Osteocyte (in vitro differentiated cells): ENCODE results near the gene DCXR. TPM values are rescaled to one million over a fixed set of nuclear protein-coding genes. Genes with fewer than 3 reads are reported as not detected.

Source experiments
- DNase-seq: peaks from one replicate; pipeline ENCODE4 v3.0.0; 2021; ENCODE audit warnings: mixed read lengths; ENCODE audit not compliant: unreplicated experiment; ENCODE audit errors: extremely low spot score
- H3K27ac Mint-ChIP-seq: one replicate; pipeline ENCODE4 v1.8.0; 2021; ENCODE audit warnings: mild to moderate bottlenecking, mixed read lengths; ENCODE audit not compliant: unreplicated experiment
- H3K27me3 Mint-ChIP-seq: one replicate; pipeline ENCODE4 v1.8.0; 2021; ENCODE audit warnings: mixed read lengths; ENCODE audit not compliant: unreplicated experiment
- H3K36me3 Mint-ChIP-seq: one replicate; pipeline ENCODE4 v1.8.0; 2021; ENCODE audit warnings: mixed read lengths; ENCODE audit not compliant: unreplicated experiment
- H3K4me1 Mint-ChIP-seq: one replicate; pipeline ENCODE4 v1.8.0; 2021; ENCODE audit warnings: mixed read lengths; ENCODE audit not compliant: unreplicated experiment
- H3K4me3 Mint-ChIP-seq: one replicate; pipeline ENCODE4 v1.8.0; 2021; ENCODE audit warnings: mild to moderate bottlenecking, moderate library complexity, mixed read lengths; ENCODE audit not compliant: unreplicated experiment
- H3K9me3 Mint-ChIP-seq: one replicate; pipeline ENCODE4 v1.8.0; 2021; ENCODE audit warnings: mixed read lengths; ENCODE audit not compliant: unreplicated experiment
- total RNA-seq: library from RNA; stranded (reverse); gene quantifications from 2 replicates; pipeline ENCODE4 v1.2.1, GENCODE V29; 2021
- TF ChIP-seq, protein P1 (sequence below): fragments of 200-600 bp; sonication (generic); IDR thresholded peaks from 2 replicates; pipeline ENCODE4 v1.5.0; 2021; ENCODE audit warnings: antibody characterized with exemption, mild to moderate bottlenecking, moderate library complexity

Gene DCXR
- total RNA-seq, 1 donor from 2014 or later = 69.0 TPM

DNA sequence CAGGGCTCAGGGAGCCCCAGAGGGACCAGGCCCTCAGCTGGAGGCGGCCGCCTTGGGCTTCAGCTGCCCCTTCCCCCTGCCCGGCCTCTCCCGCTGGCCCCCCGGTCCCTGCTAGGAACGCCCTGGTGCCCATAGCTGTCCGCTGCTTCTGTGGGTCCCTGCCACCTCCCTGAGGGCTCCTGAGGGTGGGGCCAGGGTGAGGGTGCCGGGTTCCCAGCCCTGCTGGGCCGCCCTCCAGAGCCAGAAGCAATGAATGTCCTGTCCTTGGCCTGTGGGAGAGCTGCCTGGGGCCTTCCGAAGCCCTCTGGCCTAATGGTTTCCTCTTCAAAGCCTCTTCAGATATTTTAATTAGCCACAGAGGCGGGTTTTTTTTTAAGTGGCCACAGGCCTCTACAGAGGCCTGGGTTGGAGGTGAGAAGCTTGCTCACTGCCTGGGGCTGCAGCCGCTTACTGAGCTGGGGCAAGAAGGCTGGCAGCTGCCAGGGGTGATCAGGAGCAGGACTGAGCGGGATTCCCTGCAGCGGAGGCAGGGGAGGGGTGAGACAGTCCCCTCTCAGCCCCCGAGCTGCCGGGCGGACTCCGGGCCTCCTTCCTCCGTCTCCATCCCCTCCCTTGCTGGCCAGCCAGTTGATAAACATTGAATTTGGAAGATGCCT is 24.7 kb downstream of the DCXR start:
- no peak for DNase-seq
- Mint-ChIP-seq H3K36me3 (peaks cover 2% of the 10 kb centered on the region), H3K4me3 (no peak overlapping the region), H3K9me3 (no peaks in the 10 kb centered on the region), H3K27ac (no peak overlapping the region), H3K4me1 (peaks cover 10% of the 10 kb centered on the region), H3K27me3 (no peaks in the 10 kb centered on the region)
- TF ChIP-seq, protein P1, sequence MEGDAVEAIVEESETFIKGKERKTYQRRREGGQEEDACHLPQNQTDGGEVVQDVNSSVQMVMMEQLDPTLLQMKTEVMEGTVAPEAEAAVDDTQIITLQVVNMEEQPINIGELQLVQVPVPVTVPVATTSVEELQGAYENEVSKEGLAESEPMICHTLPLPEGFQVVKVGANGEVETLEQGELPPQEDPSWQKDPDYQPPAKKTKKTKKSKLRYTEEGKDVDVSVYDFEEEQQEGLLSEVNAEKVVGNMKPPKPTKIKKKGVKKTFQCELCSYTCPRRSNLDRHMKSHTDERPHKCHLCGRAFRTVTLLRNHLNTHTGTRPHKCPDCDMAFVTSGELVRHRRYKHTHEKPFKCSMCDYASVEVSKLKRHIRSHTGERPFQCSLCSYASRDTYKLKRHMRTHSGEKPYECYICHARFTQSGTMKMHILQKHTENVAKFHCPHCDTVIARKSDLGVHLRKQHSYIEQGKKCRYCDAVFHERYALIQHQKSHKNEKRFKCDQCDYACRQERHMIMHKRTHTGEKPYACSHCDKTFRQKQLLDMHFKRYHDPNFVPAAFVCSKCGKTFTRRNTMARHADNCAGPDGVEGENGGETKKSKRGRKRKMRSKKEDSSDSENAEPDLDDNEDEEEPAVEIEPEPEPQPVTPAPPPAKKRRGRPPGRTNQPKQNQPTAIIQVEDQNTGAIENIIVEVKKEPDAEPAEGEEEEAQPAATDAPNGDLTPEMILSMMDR = no peak

DNA sequence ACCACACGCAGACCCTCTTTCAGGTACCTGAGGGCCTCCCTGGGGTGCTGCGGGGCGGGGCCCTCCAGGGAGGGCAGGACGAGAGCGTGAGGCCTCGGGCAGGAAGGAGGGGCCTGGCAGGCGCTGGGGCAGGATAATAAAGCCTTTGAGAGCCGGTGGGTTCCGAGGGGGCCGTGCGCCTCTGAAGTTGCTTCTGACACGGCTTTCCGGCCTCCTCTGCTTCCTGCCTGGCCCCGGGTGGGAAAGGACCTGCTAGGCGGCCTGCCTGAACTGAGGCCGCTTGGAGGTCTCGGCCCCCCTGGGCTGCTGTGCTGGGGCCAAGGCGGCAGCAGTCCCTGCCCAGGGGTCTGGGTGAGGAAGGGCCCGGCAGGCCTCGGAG is 25.2 kb downstream of the DCXR start:
- TF ChIP-seq, protein P1 = no peak
- no peaks in the 10 kb centered on the region for H3K9me3 Mint-ChIP-seq
- H3K27me3 Mint-ChIP-seq = no peaks in the 10 kb centered on the region
- H3K4me1 Mint-ChIP-seq = peaks cover 10% of the 10 kb centered on the region
- no peak overlapping the region for H3K27ac Mint-ChIP-seq
- peaks cover under 1% of the 10 kb centered on the region for H3K36me3 Mint-ChIP-seq
- no peak overlapping the region for H3K4me3 Mint-ChIP-seq
- DNase-seq = no peak

DNA sequence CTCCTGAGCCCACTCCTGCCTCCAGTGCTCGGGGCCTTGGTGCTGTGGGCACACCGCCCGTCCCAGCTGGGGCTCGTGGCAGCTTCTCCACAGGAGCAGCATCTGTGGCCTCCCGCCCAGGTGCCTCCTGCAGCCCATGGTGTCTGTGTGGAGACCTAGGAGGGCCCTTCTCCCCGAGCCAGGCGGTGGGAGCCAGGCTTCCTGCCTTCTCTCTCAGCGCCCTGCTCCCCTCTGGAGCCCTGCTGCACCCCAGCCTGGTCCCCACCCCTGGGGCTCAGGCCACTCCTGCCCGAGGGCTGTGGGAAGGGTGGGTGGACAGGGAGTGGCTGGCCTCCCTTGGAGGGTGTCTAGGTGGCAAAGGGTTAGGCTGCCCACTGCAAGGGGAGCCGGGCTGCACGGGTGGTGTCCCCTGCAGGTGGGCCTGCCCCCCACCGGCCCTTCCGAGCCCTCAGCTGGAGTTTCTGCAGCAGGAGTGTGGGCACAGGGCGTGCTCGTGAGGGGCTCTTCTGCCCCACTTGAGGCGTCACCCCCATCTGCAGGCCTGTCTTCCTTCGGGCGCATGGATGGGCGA is 25.8 kb downstream of the DCXR start:
- DNase-seq = no peak
- H3K27ac Mint-ChIP-seq = no peak overlapping the region
- peaks cover 10% of the 10 kb centered on the region for H3K4me1 Mint-ChIP-seq
- no peaks in the 10 kb centered on the region for H3K36me3 Mint-ChIP-seq
- H3K9me3 Mint-ChIP-seq = no peaks in the 10 kb centered on the region
- H3K27me3 Mint-ChIP-seq = no peaks in the 10 kb centered on the region
- TF ChIP-seq, protein P1 = no peak
- H3K4me3 Mint-ChIP-seq = no peak overlapping the region

DNA sequence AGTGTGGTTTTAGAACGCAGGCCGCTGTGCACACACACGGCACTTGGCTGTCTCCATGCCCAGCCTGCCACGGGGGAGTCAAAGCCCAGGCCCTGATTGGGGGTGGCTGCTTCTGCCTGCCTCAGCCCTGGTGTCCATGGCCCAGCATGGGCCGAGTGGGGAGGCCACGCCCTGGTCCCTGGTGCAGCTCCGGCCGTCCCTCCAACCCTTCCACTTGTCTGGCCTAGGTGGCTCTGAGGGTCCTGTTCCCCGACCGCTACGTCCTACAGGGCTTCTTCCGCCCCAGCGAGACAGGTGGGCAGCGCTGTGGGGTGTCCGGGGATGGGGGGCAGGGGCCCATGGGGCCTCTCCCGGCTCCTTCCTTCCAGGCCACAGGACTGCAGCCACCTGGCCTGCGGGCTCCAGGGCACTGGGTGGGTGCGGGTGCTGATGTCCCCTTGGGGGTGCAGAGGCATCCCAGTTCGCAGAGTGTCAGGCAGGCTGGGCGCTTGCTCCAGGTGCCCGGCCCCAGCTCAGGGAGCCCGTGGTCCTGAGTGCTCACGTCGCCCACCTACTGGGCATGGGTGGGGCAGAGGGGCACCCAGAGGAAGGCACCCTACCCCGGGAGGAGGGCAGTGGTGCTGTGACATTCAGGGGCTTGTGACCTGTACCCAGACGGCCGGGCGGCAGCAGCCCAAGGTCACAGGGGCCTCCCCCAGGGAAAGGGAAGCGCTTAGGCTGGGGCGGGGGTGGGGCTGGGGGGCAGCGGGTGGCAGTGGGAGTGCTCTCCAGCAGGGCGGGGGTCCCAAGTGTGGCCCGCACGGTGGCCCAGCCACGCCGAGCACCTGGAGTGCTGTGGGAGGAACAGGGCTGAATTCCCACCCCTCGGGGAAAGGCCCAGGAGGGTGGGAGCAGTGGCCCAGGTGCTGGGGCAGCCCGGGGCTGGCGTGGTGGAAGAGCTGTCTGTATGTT is 26.6 kb downstream of the DCXR start:
- H3K9me3 Mint-ChIP-seq = no peaks in the 10 kb centered on the region

More for the DNA sequence above, 26.6 kb downstream of the DCXR start:
- Mint-ChIP-seq H3K36me3 (no peaks in the 10 kb centered on the region), H3K4me3 (no peak overlapping the region), H3K4me1 (peaks cover 10% of the 10 kb centered on the region), H3K27me3 (no peaks in the 10 kb centered on the region), H3K27ac (no peak overlapping the region)
- DNase-seq = no peak
- TF ChIP-seq, protein P1 = no peak
